IPS-15b (cell line): ENCODE results near the gene SPOCK1.
"Not testable (repeated sequence)": the region's sequence is repeated elsewhere in the genome, so short reads cannot be mapped to it uniquely, and the experiment has no call there.

ENCODE experiments used
- H3K27me3 ChIP-seq: one replicate; pipeline ENCODE4 v1.6.1; 2013; ENCODE audit warnings: low read length; ENCODE audit not compliant: control insufficient read depth, insufficient read depth
- H3K36me3 ChIP-seq: one replicate; pipeline ENCODE4 v1.6.1; 2013; ENCODE audit warnings: low read length; ENCODE audit not compliant: control insufficient read depth, insufficient read depth
- H3K4me1 ChIP-seq: one replicate; pipeline ENCODE4 v1.6.1; 2013; ENCODE audit warnings: mild to moderate bottlenecking, low read length; ENCODE audit not compliant: control insufficient read depth, insufficient read depth
- H3K4me3 ChIP-seq: one replicate; pipeline ENCODE4 v1.5.1; 2013; ENCODE audit warnings: low read depth, low read length
- H3K9ac ChIP-seq: one replicate; pipeline ENCODE4 v1.6.1; 2013; ENCODE audit warnings: low read depth, mild to moderate bottlenecking, low read length
- H3K9me3 ChIP-seq: one replicate; pipeline ENCODE4 v1.6.1; 2013; ENCODE audit warnings: mild to moderate bottlenecking, low read length; ENCODE audit not compliant: control insufficient read depth, insufficient read depth

Gene SPOCK1

GRCh38 chr5:137264041-137264440 lies 235.1 kb downstream of the SPOCK1 start:
- H3K4me1 ChIP-seq: no peaks in the 10 kb centered on the region
- no peaks in the 10 kb centered on the region for H3K36me3 ChIP-seq
- no peak overlapping the region for H3K9ac ChIP-seq
- no peaks in the 10 kb centered on the region for H3K9me3 ChIP-seq
- H3K4me3 ChIP-seq: no peak overlapping the region
- no peaks in the 10 kb centered on the region for H3K27me3 ChIP-seq

- H3K4me1 ChIP-seq: no peaks in the 10 kb centered on the region
- no peak overlapping the region for H3K4me3 ChIP-seq
- H3K9me3 ChIP-seq: no peaks in the 10 kb centered on the region
- H3K9ac ChIP-seq: no peak overlapping the region
- H3K27me3 ChIP-seq: no peaks in the 10 kb centered on the region
- no peaks in the 10 kb centered on the region for H3K36me3 ChIP-seq
Measured at GRCh38 chr5:137263371-137264005, 235.6 kb downstream of the SPOCK1 start.

- Histone ChIP-seq H3K9ac (no peak overlapping the region), H3K27me3 (no peaks in the 10 kb centered on the region)
Measured at GRCh38 chr5:137262818-137263217, 236.3 kb downstream of the SPOCK1 start.

GRCh38 chr5:137260820-137261695 lies 238.1 kb downstream of the SPOCK1 start:
- Histone ChIP-seq H3K9ac (no peak overlapping the region), H3K27me3 (no peaks in the 10 kb centered on the region), H3K36me3 (no peaks in the 10 kb centered on the region), H3K4me3 (no peak overlapping the region), H3K9me3 (no peaks in the 10 kb centered on the region), H3K4me1 (no peaks in the 10 kb centered on the region)

More at GRCh38 chr5:137262818-137263217, 236.3 kb downstream of the SPOCK1 start:
- Histone ChIP-seq H3K4me3 (no peak overlapping the region), H3K9me3 (no peaks in the 10 kb centered on the region), H3K4me1 (no peaks in the 10 kb centered on the region), H3K36me3 (no peaks in the 10 kb centered on the region)

GRCh38 chr5:137259115-137259514 lies 240.0 kb downstream of the SPOCK1 start:
- not testable (repeated sequence) for H3K4me3 ChIP-seq, H3K9me3 ChIP-seq, H3K36me3 ChIP-seq, H3K4me1 ChIP-seq, H3K27me3 ChIP-seq, H3K9ac ChIP-seq

GRCh38 chr5:137254119-137255090 lies 244.7 kb downstream of the SPOCK1 start:
- Histone ChIP-seq H3K36me3 (no peaks in the 10 kb centered on the region), H3K4me3 (no peak overlapping the region), H3K9ac (no peak overlapping the region), H3K27me3 (no peaks in the 10 kb centered on the region), H3K9me3 (no peaks in the 10 kb centered on the region), H3K4me1 (no peaks in the 10 kb centered on the region)

- H3K9me3 ChIP-seq: no peaks in the 10 kb centered on the region
- H3K4me1 ChIP-seq: no peaks in the 10 kb centered on the region
- H3K4me3 ChIP-seq: no peak overlapping the region
- H3K36me3 ChIP-seq: no peaks in the 10 kb centered on the region
- H3K27me3 ChIP-seq: no peaks in the 10 kb centered on the region
- H3K9ac ChIP-seq: no peak overlapping the region
Measured at GRCh38 chr5:137252512-137252911, 246.6 kb downstream of the SPOCK1 start.

- Histone ChIP-seq H3K4me1 (no peaks in the 10 kb centered on the region), H3K9me3 (no peaks in the 10 kb centered on the region), H3K36me3 (no peaks in the 10 kb centered on the region), H3K27me3 (no peaks in the 10 kb centered on the region), H3K9ac (no peak overlapping the region), H3K4me3 (no peak overlapping the region)
Measured at GRCh38 chr5:137250421-137250820, 248.7 kb downstream of the SPOCK1 start.

- Histone ChIP-seq H3K4me3 (no peak overlapping the region), H3K9ac (no peak overlapping the region), H3K27me3 (no peaks in the 10 kb centered on the region), H3K9me3 (no peaks in the 10 kb centered on the region), H3K4me1 (no peaks in the 10 kb centered on the region), H3K36me3 (no peaks in the 10 kb centered on the region)
Measured at GRCh38 chr5:137248527-137248926, 250.6 kb downstream of the SPOCK1 start.

- H3K36me3 ChIP-seq: no peaks in the 10 kb centered on the region
Measured at GRCh38 chr5:137245438-137245837, 253.7 kb downstream of the SPOCK1 start.

GRCh38 chr5:137240285-137240684 lies 258.8 kb downstream of the SPOCK1 start:
- no peaks in the 10 kb centered on the region for H3K4me1 ChIP-seq
- H3K9ac ChIP-seq: no peak overlapping the region
- no peaks in the 10 kb centered on the region for H3K36me3 ChIP-seq
- no peaks in the 10 kb centered on the region for H3K9me3 ChIP-seq
- no peaks in the 10 kb centered on the region for H3K27me3 ChIP-seq
- H3K4me3 ChIP-seq: no peak overlapping the region

More at GRCh38 chr5:137245438-137245837, 253.7 kb downstream of the SPOCK1 start:
- no peak overlapping the region for H3K4me3 ChIP-seq
- no peak overlapping the region for H3K9ac ChIP-seq
- no peaks in the 10 kb centered on the region for H3K4me1 ChIP-seq
- H3K27me3 ChIP-seq: no peaks in the 10 kb centered on the region
- no peaks in the 10 kb centered on the region for H3K9me3 ChIP-seq
